SK-N-SH treated with all-trans-retinoic acid at 6 μM for 48 hours (cell line): ENCODE measurements around the gene BAG5.

ENCODE experiments used
- ATAC-seq: fragments of 200-7000 bp; cut with Tn5 transposase; 3 replicates; pipeline ENCODE4 v1.9.1; 2020; ENCODE audit warnings: mild to moderate bottlenecking, moderate library complexity
- ARNTL ChIP-seq: fragments of 450-650 bp; formaldehyde crosslinking; IDR thresholded peaks from 2 replicates; pipeline ENCODE4 v1.5.0; 2020; ENCODE audit warnings: low read depth, mild to moderate bottlenecking, moderate library complexity, borderline replicate concordance
- BACH2 ChIP-seq: fragments of 250-450 bp; sonication (Bioruptor Pico); IDR thresholded peaks from 2 replicates; pipeline ENCODE4 v1.9.0; 2021; ENCODE audit warnings: mild to moderate bottlenecking, borderline replicate concordance
- CREB5 ChIP-seq: fragments of 250-450 bp; sonication (Bioruptor Pico); IDR thresholded peaks from 2 replicates; pipeline ENCODE4 v1.5.1; 2020; ENCODE audit warnings: low read depth, mild to moderate bottlenecking, moderate library complexity
- CSDC2 ChIP-seq: fragments of 250-450 bp; sonication (Bioruptor Pico); IDR thresholded peaks from 2 replicates; pipeline ENCODE4 v1.5.0; 2020; ENCODE audit warnings: mild to moderate bottlenecking, moderate library complexity
- CSRNP3 ChIP-seq: fragments of 250-450 bp; sonication (Bioruptor Pico); IDR thresholded peaks from 2 replicates; pipeline ENCODE4 v1.5.1; 2021; ENCODE audit warnings: mild to moderate bottlenecking, moderate library complexity
- ESRRG ChIP-seq: fragments of 250-450 bp; sonication (Bioruptor Pico); IDR thresholded peaks from 2 replicates; pipeline ENCODE4 v1.6.1; 2021; ENCODE audit warnings: mild to moderate bottlenecking
- GLIS3 ChIP-seq: fragments of 250-450 bp; sonication (Bioruptor Pico); IDR thresholded peaks from 2 replicates; pipeline ENCODE4 v1.5.0; 2020; ENCODE audit warnings: mild to moderate bottlenecking, moderate library complexity
- ISL1 ChIP-seq: fragments of 250-450 bp; sonication (Bioruptor Pico); IDR thresholded peaks from 2 replicates; pipeline ENCODE4 v2.1.2; 2022; ENCODE audit warnings: mild to moderate bottlenecking, moderate library complexity
- OSR1 ChIP-seq: fragments of 250-450 bp; sonication (Bioruptor Pico); IDR thresholded peaks from 2 replicates; pipeline ENCODE4 v1.8.0; 2022; ENCODE audit warnings: moderate library complexity, mild to moderate bottlenecking, inconsistent platforms
- PATZ1 ChIP-seq: fragments of 250-450 bp; sonication (Bioruptor Pico); IDR thresholded peaks from 2 replicates; pipeline ENCODE4 v1.8.0; 2020; ENCODE audit warnings: mild to moderate bottlenecking, moderate library complexity, borderline replicate concordance
- POU6F1 ChIP-seq: fragments of 250-450 bp; sonication (Bioruptor Pico); IDR thresholded peaks from 2 replicates; pipeline ENCODE4 v1.8.0; 2021; ENCODE audit warnings: low read depth, mild to moderate bottlenecking, moderate library complexity, borderline replicate concordance
- PPARA ChIP-seq: fragments of 250-450 bp; sonication (Bioruptor Pico); IDR thresholded peaks from 2 replicates; pipeline ENCODE4 v1.5.0; 2020; ENCODE audit warnings: mild to moderate bottlenecking, borderline replicate concordance
- RARB ChIP-seq: fragments of 250-450 bp; sonication (Bioruptor Pico); IDR thresholded peaks from 2 replicates; pipeline ENCODE4 v1.8.0; 2021; ENCODE audit warnings: mild to moderate bottlenecking, moderate library complexity
- TCF4 ChIP-seq: fragments of 250-450 bp; sonication (Bioruptor Pico); IDR thresholded peaks from 2 replicates; pipeline ENCODE4 v1.8.0; 2021; ENCODE audit warnings: mild to moderate bottlenecking, moderate library complexity, borderline replicate concordance
- TOX ChIP-seq: fragments of 250-450 bp; sonication (Bioruptor Pico); IDR thresholded peaks from 2 replicates; pipeline ENCODE4 v1.8.0; 2021; ENCODE audit warnings: mild to moderate bottlenecking, moderate library complexity, borderline replicate concordance
- TSHZ2 ChIP-seq: fragments of 250-450 bp; sonication (Bioruptor Pico); IDR thresholded peaks from 2 replicates; pipeline ENCODE4 v1.5.0; 2020; ENCODE audit warnings: mild to moderate bottlenecking, moderate library complexity
- ZC3H10 ChIP-seq: fragments of 250-450 bp; sonication (Bioruptor Pico); IDR thresholded peaks from 2 replicates; pipeline ENCODE4 v1.5.1; 2021; ENCODE audit warnings: mild to moderate bottlenecking, moderate library complexity
- ZFP3 ChIP-seq: fragments of 250-450 bp; sonication (Bioruptor Pico); IDR thresholded peaks from 2 replicates; pipeline ENCODE4 v1.5.0; 2020; ENCODE audit warnings: mild to moderate bottlenecking, moderate library complexity
- ZFP30 ChIP-seq: fragments of 450-650 bp; formaldehyde crosslinking; IDR thresholded peaks from 2 replicates; pipeline ENCODE4 v1.5.0; 2022; ENCODE audit warnings: mild to moderate bottlenecking, moderate library complexity
- ZNF565 ChIP-seq: fragments of 450-650 bp; formaldehyde crosslinking; conservative IDR thresholded peaks from 2 replicates; pipeline ENCODE4 v1.5.0; 2020; ENCODE audit warnings: low read depth, mild to moderate bottlenecking, moderate library complexity
- ZNF70 ChIP-seq: fragments of 450-650 bp; formaldehyde crosslinking; IDR thresholded peaks from 2 replicates; pipeline ENCODE4 v1.5.0; 2020; ENCODE audit warnings: mild to moderate bottlenecking, moderate library complexity
- ZNF8 ChIP-seq: fragments of 450-650 bp; formaldehyde crosslinking; IDR thresholded peaks from 2 replicates; pipeline ENCODE4 v1.5.0; 2020; ENCODE audit warnings: mild to moderate bottlenecking, moderate library complexity

Gene BAG5

GRCh38 chr14:103594265-103594664 is 31.8 kb upstream of the BAG5 start (continued):
- TF ChIP-seq CSRNP3: no peak
- TF ChIP-seq OSR1: no peak
- TF ChIP-seq ZFP30 (CRISPR knock-in tag): no peak
- TF ChIP-seq ISL1: no peak

GRCh38 chr14:103593577-103593976 is 31.1 kb upstream of the BAG5 start:
- TF ChIP-seq ZNF565 (CRISPR knock-in tag) (no peak), ZNF70 (no peak), TSHZ2 (CRISPR knock-in tag) (no peak), POU6F1 (no peak), ZFP30 (CRISPR knock-in tag) (no peak), ZNF8 (CRISPR knock-in tag) (no peak), GLIS3 (no peak), BACH2 (no peak), CSRNP3 (no peak), CREB5 (CRISPR knock-in tag) (no peak), CSDC2 (CRISPR knock-in tag) (no peak), RARB (CRISPR knock-in tag) (no peak), OSR1 (no peak), PPARA (CRISPR knock-in tag) (no peak), ZFP3 (CRISPR knock-in tag) (no peak)
- ATAC-seq: no peak

- no peak for ATAC-seq
- no peak for TF ChIP-seq ISL1
- no peak for TF ChIP-seq GLIS3
- no peak for TF ChIP-seq TOX
- TF ChIP-seq BACH2: no peak
- no peak for TF ChIP-seq RARB (CRISPR knock-in tag)
- TF ChIP-seq ARNTL (CRISPR knock-in tag): no peak
- TF ChIP-seq CSDC2 (CRISPR knock-in tag): no peak
- TF ChIP-seq PATZ1 (CRISPR knock-in tag): no peak
- TF ChIP-seq ZFP3 (CRISPR knock-in tag): no peak
- no peak for TF ChIP-seq ZFP30 (CRISPR knock-in tag)
- no peak for TF ChIP-seq ESRRG (CRISPR knock-in tag)
- TF ChIP-seq ZNF8 (CRISPR knock-in tag): no peak
- TF ChIP-seq CSRNP3: no peak
- TF ChIP-seq ZNF565 (CRISPR knock-in tag): no peak
- TF ChIP-seq POU6F1: no peak
- no peak for TF ChIP-seq OSR1
- TF ChIP-seq ZNF70: no peak
- no peak for TF ChIP-seq ZC3H10 (CRISPR knock-in tag)
- no peak for TF ChIP-seq PPARA (CRISPR knock-in tag)
- TF ChIP-seq TCF4 (CRISPR knock-in tag): no peak
These were observed 22.0 kb upstream of the BAG5 start for GRCh38 chr14:103584326-103584915.
